Transverse colon (tissue), 4 donors: ENCODE measurements around the gene CTXND2.

Experiments
- CTCF ChIP-seq, 5 experiments: fragments of 200-600 bp in 3 of 5; fragments of 450-650 bp in 2 of 5; sonication (generic) in 3 of 5; IDR thresholded peaks; 1 replicate in 2 of 5; 2 replicates in 3 of 5; pipeline ENCODE4 v1.5.1; 2016 to 2017; ENCODE audit warnings: antibody characterized with exemption in 5 of 5, inconsistent platforms in 3 of 5, mild to moderate bottlenecking in 2 of 5, moderate library complexity in 1 of 5
- POLR2A ChIP-seq: fragments of 450-650 bp; IDR thresholded peaks from one replicate; pipeline ENCODE4 v1.6.1; 2016; ENCODE audit warnings: antibody characterized with exemption, mild to moderate bottlenecking, moderate library complexity
- POLR2AphosphoS5 ChIP-seq, 3 donors: sonication (generic); formaldehyde crosslinking; IDR thresholded peaks; one replicate each; pipeline ENCODE4 v1.6.1; 2016; ENCODE audit warnings: antibody characterized with exemption in 3 of 3

- TF ChIP-seq POLR2A, result no peak
- peak; percentile 63 to 81 (median 78) for TF ChIP-seq CTCF (IDR thresholded peaks at IDR 0.05)
- no peak for TF ChIP-seq POLR2AphosphoS5 (IDR thresholded peaks at IDR 0.05)
These were observed 35.6 kb downstream of the CTXND2 start for GRCh38 chr1:150922519-150922975.
